ENCODE measurements around the gene TPST2.

TPST2 gene

DNA sequence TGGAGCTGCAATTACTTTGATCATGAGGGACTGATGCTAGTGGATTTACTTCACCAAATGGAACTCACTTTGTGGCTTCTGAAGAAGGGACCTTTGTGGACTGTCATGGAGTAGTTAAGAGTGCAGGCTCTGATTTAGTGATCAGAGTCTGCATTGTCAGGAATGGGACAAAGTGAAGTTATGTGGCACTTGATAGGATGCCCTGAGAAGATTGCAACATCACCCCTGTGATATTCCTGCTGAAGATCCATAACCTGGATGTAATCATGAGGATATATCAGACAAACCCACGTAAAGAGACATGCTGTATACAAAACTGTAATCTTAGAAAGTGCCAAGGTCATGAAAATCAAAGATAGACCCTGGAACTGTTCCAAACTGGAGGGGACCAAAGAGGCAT lies 76.1 kb downstream of the TPST2 start:
- no peak overlapping the region for H3K4me3 ChIP-seq (ENCODE audit: low read depth, low read length)
- no peaks in the 10 kb centered on the region for H3K27me3 ChIP-seq (ENCODE audit: control insufficient read depth, insufficient read depth, low read length)
- peaks cover 18% of the 10 kb centered on the region for H3K36me3 ChIP-seq (ENCODE audit: control insufficient read depth, insufficient read depth, low read length)
- H3K9ac ChIP-seq (ENCODE audit: low read length), result no peak overlapping the region
- H3K4me1 ChIP-seq (ENCODE audit: control insufficient read depth, insufficient read depth, low read length), result peaks cover 7% of the 10 kb centered on the region; the same call in 1 of the 2 replicates
- H3K27ac ChIP-seq (ENCODE audit: low read depth, low read length), result no peak overlapping the region
- H3K9me3 ChIP-seq (ENCODE audit: control insufficient read depth, insufficient read depth, low read depth, low read length), result no peaks in the 10 kb centered on the region

- Histone ChIP-seq H3K4me3 (ENCODE audit: low read depth, low read length) (peak within 1 kb of the TSS; percentile 81), H3K4me1 (ENCODE audit: control insufficient read depth, insufficient read depth, low read length) (peaks cover 7% of the 10 kb centered on the region; the same call in 1 of the 2 replicates), H3K27ac (ENCODE audit: low read depth, low read length) (peak within 1 kb of the TSS; percentile 35; the same call in 1 of the 2 replicates), H3K9me3 (ENCODE audit: control insufficient read depth, insufficient read depth, low read depth, low read length) (no peaks in the 10 kb centered on the region), H3K27me3 (ENCODE audit: control insufficient read depth, insufficient read depth, low read length) (no peaks in the 10 kb centered on the region), H3K36me3 (ENCODE audit: control insufficient read depth, insufficient read depth, low read length) (peaks cover 30% of the 10 kb centered on the region), H3K9ac (ENCODE audit: low read length) (peak within 1 kb of the TSS; percentile 94)
Measured at GRCh38 chr22:26512149-26512793, 77.7 kb downstream of the TPST2 start, which contains the start of gene TFIP11. TSS of gene TFIP11 (minus strand) at chr22:26512473. CDS start at chr22:26510272, 2,201 bp downstream.

DNA sequence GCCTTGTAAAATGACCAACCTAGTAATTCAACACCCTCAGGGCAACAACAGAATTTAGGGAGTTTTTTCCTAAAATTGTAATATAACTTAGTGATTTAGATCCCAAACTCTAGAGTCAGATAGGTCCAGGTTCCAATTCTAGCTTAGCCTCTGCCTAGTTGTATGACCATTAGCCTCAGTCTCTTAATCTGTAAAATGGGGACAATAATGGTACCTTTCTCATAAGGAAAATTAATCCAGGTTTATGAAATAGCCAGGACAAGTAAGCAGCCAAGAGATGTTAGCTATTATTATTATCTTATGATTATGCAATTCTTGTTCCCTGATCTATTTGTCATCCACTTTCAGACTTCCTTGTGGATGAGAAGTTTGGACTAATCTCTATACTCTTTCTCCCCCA lies 81.8 kb downstream of the TPST2 start:
- Histone ChIP-seq H3K9me3 (ENCODE audit: control insufficient read depth, insufficient read depth, low read depth, low read length) (no peaks in the 10 kb centered on the region), H3K27ac (ENCODE audit: low read depth, low read length) (no peak overlapping the region), H3K9ac (ENCODE audit: low read length) (no peak overlapping the region), H3K4me1 (ENCODE audit: control insufficient read depth, insufficient read depth, low read length) (peaks cover 6% of the 10 kb centered on the region), H3K4me3 (ENCODE audit: low read depth, low read length) (no peak overlapping the region), H3K27me3 (ENCODE audit: control insufficient read depth, insufficient read depth, low read length) (no peaks in the 10 kb centered on the region), H3K36me3 (ENCODE audit: control insufficient read depth, insufficient read depth, low read length) (peaks cover 68% of the 10 kb centered on the region)

GRCh38 chr22:26503758-26504157 lies 86.2 kb downstream of the TPST2 start:
- Histone ChIP-seq H3K9me3 (ENCODE audit: control insufficient read depth, insufficient read depth, low read depth, low read length) (no peaks in the 10 kb centered on the region), H3K4me1 (ENCODE audit: control insufficient read depth, insufficient read depth, low read length) (peaks cover 5% of the 10 kb centered on the region), H3K9ac (ENCODE audit: low read length) (no peak overlapping the region), H3K27me3 (ENCODE audit: control insufficient read depth, insufficient read depth, low read length) (no peaks in the 10 kb centered on the region), H3K27ac (ENCODE audit: low read depth, low read length) (no peak overlapping the region), H3K36me3 (ENCODE audit: control insufficient read depth, insufficient read depth, low read length) (peaks cover 92% of the 10 kb centered on the region), H3K4me3 (ENCODE audit: low read depth, low read length) (no peak overlapping the region)

- H3K27me3 ChIP-seq (ENCODE audit: control insufficient read depth, insufficient read depth, low read length), result no peaks in the 10 kb centered on the region
- H3K9ac ChIP-seq (ENCODE audit: low read length), result no peak overlapping the region
- no peaks in the 10 kb centered on the region for H3K9me3 ChIP-seq (ENCODE audit: control insufficient read depth, insufficient read depth, low read depth, low read length)
- H3K4me1 ChIP-seq (ENCODE audit: control insufficient read depth, insufficient read depth, low read length), result peaks cover 5% of the 10 kb centered on the region
- peaks cover 90% of the 10 kb centered on the region for H3K36me3 ChIP-seq (ENCODE audit: control insufficient read depth, insufficient read depth, low read length)
- H3K4me3 ChIP-seq (ENCODE audit: low read depth, low read length), result no peak overlapping the region
- H3K27ac ChIP-seq (ENCODE audit: low read depth, low read length), result no peak overlapping the region
Measured at GRCh38 chr22:26502688-26503561, 87.0 kb downstream of the TPST2 start.

DNA sequence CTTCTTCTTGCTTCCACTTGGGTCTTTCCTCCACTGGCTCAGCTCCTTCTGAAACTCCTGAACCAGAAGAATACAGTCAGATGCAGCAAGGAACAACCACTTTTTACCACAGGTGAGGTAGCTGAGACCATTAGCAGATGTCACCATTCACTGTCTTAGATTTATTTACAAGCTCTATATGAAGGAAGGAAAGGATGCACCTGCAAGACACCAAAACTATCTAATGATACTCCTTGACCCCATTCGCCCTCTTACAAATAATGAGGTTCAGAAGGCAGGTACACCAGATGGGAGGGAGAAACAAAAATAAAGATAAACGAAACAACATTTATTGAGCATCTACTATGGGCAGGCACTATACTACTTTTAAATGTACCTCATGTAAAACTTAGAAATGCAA lies 87.9 kb downstream of the TPST2 start:
- Histone ChIP-seq H3K36me3 (ENCODE audit: control insufficient read depth, insufficient read depth, low read length) (peaks cover 90% of the 10 kb centered on the region), H3K4me3 (ENCODE audit: low read depth, low read length) (no peak overlapping the region), H3K27me3 (ENCODE audit: control insufficient read depth, insufficient read depth, low read length) (no peaks in the 10 kb centered on the region), H3K9me3 (ENCODE audit: control insufficient read depth, insufficient read depth, low read depth, low read length) (no peaks in the 10 kb centered on the region), H3K4me1 (ENCODE audit: control insufficient read depth, insufficient read depth, low read length) (peaks cover 5% of the 10 kb centered on the region), H3K9ac (ENCODE audit: low read length) (no peak overlapping the region), H3K27ac (ENCODE audit: low read depth, low read length) (no peak overlapping the region)

GRCh38 chr22:26499188-26499703 lies 90.7 kb downstream of the TPST2 start:
- Histone ChIP-seq H3K36me3 (ENCODE audit: control insufficient read depth, insufficient read depth, low read length) (peaks cover 92% of the 10 kb centered on the region), H3K27me3 (ENCODE audit: control insufficient read depth, insufficient read depth, low read length) (no peaks in the 10 kb centered on the region), H3K27ac (ENCODE audit: low read depth, low read length) (no peak overlapping the region), H3K4me1 (ENCODE audit: control insufficient read depth, insufficient read depth, low read length) (peaks cover 5% of the 10 kb centered on the region), H3K4me3 (ENCODE audit: low read depth, low read length) (no peak overlapping the region), H3K9ac (ENCODE audit: low read length) (no peak overlapping the region), H3K9me3 (ENCODE audit: control insufficient read depth, insufficient read depth, low read depth, low read length) (no peaks in the 10 kb centered on the region)

DNA sequence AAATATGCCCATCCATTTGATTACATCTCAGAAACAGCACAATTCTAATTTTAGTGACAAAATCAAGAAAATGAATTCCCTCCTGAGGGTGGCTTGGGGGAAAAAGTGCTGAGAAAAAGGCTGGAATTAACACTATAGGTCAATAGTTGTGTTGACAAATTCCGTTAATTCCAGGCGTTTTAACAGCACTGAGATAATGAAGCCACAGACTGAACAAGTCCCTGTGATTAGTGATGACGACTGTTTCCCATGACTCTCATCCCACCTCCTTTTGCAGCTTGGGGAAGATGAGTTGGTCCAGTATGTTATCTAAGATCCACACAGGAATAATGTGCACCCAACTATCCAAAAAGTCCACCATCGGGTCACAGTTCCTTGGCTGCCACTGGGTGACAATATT lies 93.5 kb downstream of the TPST2 start:
- no peak overlapping the region for H3K9ac ChIP-seq (ENCODE audit: low read length)
- no peak overlapping the region for H3K27ac ChIP-seq (ENCODE audit: low read depth, low read length)
- H3K27me3 ChIP-seq (ENCODE audit: control insufficient read depth, insufficient read depth, low read length), result no peaks in the 10 kb centered on the region
- no peaks in the 10 kb centered on the region for H3K9me3 ChIP-seq (ENCODE audit: control insufficient read depth, insufficient read depth, low read depth, low read length)
- no peak overlapping the region for H3K4me3 ChIP-seq (ENCODE audit: low read depth, low read length)
- H3K36me3 ChIP-seq (ENCODE audit: control insufficient read depth, insufficient read depth, low read length), result peaks cover 91% of the 10 kb centered on the region
- H3K4me1 ChIP-seq (ENCODE audit: control insufficient read depth, insufficient read depth, low read length), result no peaks in the 10 kb centered on the region

DNA sequence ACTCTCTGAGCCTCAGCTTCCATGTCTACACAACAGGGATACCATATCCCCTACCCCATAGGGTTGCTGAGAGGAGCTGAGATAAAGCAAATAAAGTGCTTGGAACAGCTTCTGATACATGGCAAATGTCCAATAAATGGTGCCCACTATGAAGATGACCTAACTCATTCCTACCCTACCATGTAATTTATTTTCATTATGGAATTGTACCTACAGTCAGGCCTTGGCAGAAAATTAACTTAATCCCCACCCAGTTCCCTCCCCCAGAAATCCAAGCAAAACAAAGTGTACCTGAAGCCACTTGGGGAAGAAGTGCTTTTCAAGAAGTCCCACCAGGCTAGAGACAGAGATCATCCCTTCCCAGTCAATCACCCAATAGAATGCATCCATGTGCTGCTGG lies 95.4 kb downstream of the TPST2 start:
- H3K4me1 ChIP-seq (ENCODE audit: control insufficient read depth, insufficient read depth, low read length), result no peaks in the 10 kb centered on the region
- H3K9ac ChIP-seq (ENCODE audit: low read length), result no peak overlapping the region
- peaks cover 92% of the 10 kb centered on the region for H3K36me3 ChIP-seq (ENCODE audit: control insufficient read depth, insufficient read depth, low read length)
- H3K27me3 ChIP-seq (ENCODE audit: control insufficient read depth, insufficient read depth, low read length), result no peaks in the 10 kb centered on the region
- H3K9me3 ChIP-seq (ENCODE audit: control insufficient read depth, insufficient read depth, low read depth, low read length), result no peaks in the 10 kb centered on the region
- H3K4me3 ChIP-seq (ENCODE audit: low read depth, low read length), result no peak overlapping the region
- no peak overlapping the region for H3K27ac ChIP-seq (ENCODE audit: low read depth, low read length)

DNA sequence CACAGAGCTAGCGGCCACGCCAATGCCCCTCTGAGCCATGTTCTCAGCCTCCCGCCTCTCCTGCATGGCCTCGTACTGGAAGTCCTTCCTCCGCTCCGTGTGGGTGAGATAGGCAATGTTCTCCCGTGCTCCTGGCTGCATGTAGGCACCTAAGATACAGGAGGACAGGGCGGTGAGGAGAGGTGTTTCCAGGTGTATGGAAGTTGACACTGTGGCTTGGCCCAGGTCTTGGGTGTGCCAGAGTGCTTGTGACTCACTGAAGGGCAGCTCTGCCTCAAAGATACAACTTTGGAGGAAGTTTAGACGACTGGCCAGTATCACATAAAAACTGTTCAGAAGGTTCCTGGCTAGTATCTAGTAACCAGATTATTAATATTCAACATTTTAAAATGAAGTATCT lies 97.7 kb downstream of the TPST2 start:
- no peak overlapping the region for H3K27ac ChIP-seq (ENCODE audit: low read depth, low read length)
- H3K36me3 ChIP-seq (ENCODE audit: control insufficient read depth, insufficient read depth, low read length), result peaks cover 98% of the 10 kb centered on the region
- no peaks in the 10 kb centered on the region for H3K9me3 ChIP-seq (ENCODE audit: control insufficient read depth, insufficient read depth, low read depth, low read length)
- H3K27me3 ChIP-seq (ENCODE audit: control insufficient read depth, insufficient read depth, low read length), result no peaks in the 10 kb centered on the region
- H3K4me3 ChIP-seq (ENCODE audit: low read depth, low read length), result no peak overlapping the region
- H3K4me1 ChIP-seq (ENCODE audit: control insufficient read depth, insufficient read depth, low read length), result no peaks in the 10 kb centered on the region
- H3K9ac ChIP-seq (ENCODE audit: low read length), result no peak overlapping the region

GRCh38 chr22:26489447-26490036 lies 100.4 kb downstream of the TPST2 start:
- Histone ChIP-seq H3K4me1 (ENCODE audit: control insufficient read depth, insufficient read depth, low read length) (peaks cover 1% of the 10 kb centered on the region; the same call in 1 of the 2 replicates), H3K9ac (ENCODE audit: low read length) (no peak overlapping the region), H3K9me3 (ENCODE audit: control insufficient read depth, insufficient read depth, low read depth, low read length) (no peaks in the 10 kb centered on the region), H3K27ac (ENCODE audit: low read depth, low read length) (no peak overlapping the region), H3K4me3 (ENCODE audit: low read depth, low read length) (no peak overlapping the region), H3K27me3 (ENCODE audit: control insufficient read depth, insufficient read depth, low read length) (no peaks in the 10 kb centered on the region), H3K36me3 (ENCODE audit: control insufficient read depth, insufficient read depth, low read length) (peaks cover 83% of the 10 kb centered on the region)

Measured in HUES6 (cell line).